NCI-H524 treated with DMSO at 0.1 percent for 48 hours (cell line): ENCODE results near the gene SCAMP5.
A peak's percentile ranks its signal among the peaks of the same experiment; 100 is the strongest.

ENCODE experiments used
- DNase-seq: peaks from one replicate; lab custom pipeline; 2025; lab: John Stamatoyannopoulos, UW

The SCAMP5 gene, protein sequence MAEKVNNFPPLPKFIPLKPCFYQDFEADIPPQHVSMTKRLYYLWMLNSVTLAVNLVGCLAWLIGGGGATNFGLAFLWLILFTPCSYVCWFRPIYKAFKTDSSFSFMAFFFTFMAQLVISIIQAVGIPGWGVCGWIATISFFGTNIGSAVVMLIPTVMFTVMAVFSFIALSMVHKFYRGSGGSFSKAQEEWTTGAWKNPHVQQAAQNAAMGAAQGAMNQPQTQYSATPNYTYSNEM

DNA sequence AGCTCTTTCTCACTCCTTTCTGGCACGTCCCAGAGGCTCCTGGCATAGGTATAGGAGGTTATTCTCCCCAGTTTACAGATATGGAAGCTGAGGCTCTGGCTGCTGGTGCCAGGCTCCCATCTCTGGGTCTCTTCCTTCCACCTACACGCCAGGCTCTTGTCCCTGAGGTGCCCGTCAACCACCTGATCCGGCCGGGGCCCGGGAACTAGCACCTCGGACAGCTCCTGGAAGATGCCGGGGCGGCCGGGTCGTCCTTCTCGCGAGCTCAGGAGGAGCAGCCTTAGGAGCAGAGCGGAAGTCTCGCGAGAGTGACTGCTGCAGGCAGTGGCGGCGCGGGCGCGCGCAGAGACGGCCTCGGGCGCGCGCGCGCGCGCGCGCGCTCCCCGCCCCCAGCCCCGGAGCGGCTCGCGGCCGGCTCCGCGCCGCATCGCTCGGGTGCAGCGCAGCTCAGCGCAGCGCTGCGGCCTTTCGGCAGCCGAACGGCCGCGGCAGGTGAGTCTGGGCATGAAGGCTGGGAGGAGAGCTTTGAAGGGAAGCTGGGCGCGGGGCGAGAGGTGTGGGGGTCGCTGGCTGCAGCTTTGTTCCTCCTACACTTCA lies at the start of gene SCAMP5:
TSS of gene SCAMP5 (plus strand) at position 382 of the 597 bp plus-strand sequence. CDS start 16,277 bp downstream, outside the sequence.
- DNase-seq = peak; percentile 87

DNA sequence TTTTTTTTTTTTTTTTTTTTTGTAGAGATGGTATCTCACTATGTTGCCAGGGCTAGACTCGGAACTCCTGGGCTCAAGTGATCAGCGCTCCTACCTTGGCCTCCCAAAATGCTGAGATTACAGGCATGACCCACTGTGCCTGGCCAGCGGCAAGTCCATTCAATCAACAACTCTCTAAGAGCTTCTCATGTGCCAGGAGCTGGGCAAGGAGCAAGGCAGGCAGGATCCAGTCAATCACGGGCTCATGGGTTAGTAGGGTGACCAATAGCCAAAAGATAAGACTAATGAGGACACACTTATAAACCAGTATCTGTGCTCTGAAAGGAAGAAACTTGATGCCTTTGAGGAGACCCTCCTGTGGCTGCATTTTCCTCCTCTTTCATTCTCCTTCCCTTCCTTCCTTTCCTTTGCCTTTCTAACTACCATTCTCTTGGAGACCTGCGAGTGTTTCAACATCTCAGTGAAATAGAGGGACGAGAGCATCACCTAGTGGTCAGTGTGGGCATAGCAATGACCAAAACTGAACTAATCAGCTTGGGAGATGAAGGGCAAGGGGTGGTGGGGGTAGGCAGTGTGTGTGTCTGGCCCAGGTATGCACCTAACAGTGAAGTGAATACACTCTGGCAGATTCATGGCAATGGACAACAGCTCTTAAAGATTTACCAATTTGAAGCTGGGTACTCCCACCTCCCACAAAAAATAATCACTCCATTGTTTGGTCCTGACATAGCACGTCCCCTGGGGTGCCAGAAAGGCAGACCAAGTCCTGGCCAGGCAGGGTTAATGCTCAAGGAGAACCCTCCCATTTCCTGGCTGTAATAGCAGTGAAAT lies 45.1 kb upstream of the SCAMP5 start:
- DNase-seq = no peak

DNA sequence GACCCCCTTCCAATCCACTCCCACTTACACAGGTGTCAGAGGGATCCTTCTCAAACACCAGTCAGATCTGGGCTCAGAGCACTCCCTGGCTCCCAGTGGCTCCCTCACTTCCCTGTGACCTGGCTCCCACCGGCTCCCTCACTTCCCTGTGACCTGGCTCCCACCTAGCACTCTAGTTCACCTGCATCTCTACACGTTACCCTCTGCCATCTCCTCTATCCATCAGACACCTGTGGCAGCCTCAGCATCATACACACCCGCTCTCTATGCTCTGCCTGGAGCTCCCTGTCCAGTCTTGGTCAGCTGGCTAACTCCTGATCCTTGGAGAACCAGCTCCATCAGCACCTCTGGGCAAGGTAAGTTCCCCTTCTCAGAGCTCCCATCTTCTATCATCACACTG lies 44.4 kb upstream of the SCAMP5 start:
- no peak for DNase-seq

DNA sequence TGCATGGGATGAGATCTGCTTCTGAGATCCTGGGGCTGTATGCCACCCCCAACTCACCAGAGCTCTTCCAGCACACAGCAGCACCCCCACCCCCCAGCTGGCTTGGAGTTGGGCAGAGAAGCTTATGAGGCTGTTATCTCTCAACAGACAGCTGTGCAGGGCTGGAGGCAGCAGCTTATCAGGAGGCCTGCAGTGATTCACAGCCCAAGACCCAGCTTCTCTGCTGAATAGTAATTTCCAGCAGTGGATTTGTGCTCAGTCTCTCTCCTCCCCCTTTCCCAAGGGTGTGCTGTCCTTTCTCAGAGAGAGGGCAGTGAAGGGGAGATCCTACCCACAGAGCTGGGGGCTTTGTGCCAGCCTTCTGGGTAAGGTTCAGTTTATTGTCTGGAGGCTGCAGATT lies 40.8 kb upstream of the SCAMP5 start:
- DNase-seq = no peak

DNA sequence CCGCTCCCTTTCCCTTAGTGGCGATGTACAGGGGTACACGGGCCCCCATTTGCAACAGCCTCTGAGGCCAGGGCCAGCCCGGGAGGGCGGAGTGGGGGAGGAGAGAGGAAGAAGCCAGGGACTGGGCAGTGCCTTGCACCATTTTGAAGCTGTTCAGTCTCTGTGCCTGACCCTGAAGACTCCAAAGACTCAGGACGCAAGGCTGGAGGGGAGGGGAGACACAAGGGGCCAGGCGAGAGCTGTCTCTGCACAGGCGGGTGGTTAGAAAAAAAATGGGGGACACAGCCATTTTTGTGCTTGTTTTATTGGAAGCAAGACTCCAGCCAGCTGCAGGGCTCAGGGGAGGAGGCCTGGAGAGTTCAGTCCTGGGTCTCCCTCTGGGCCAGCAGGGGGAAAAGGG lies 40.3 kb upstream of the SCAMP5 start:
- DNase-seq = no peak

DNA sequence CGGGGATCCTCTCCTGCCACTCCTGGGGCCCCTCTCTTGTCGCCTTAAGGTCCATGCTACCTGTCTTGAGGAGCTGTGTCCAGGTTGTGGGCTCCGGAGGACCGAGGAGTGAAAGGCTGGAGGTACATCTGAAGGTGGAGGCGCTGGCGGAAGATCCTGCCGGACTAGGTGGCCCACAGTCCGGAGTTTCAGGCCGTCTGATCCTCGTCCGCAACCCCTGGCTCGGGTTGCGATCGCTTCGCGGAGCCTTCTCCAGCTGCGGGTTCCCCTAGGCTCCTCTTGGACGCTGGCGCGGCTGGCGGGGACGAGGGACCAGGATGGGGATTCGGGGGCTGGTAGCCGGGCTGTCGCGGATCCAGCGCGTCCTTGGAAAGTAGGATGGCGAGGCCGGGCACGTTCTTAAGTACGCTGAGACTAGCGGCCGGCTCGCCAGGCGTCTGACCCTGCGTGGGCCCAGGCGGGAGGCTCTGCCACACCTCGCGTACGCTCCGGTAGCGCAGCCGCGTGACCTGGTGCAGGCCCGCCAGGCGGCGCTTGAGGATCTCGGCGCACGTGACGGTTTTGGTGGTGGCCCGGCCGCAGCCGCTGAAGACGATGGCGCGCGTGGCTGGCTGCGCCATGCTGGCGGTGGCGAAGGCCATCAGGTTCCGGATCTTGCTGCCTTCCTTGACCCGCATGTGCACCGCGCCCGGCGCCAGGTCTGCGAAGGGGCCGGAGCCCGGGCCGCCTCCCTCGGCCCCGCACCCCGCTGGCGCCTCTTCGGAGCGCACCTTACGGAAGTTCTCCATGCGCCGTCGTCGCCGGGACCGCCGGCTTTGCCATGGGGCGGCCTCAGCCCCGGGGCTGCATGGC lies 39.3 kb upstream of the SCAMP5 start:
- DNase-seq = no peak

DNA sequence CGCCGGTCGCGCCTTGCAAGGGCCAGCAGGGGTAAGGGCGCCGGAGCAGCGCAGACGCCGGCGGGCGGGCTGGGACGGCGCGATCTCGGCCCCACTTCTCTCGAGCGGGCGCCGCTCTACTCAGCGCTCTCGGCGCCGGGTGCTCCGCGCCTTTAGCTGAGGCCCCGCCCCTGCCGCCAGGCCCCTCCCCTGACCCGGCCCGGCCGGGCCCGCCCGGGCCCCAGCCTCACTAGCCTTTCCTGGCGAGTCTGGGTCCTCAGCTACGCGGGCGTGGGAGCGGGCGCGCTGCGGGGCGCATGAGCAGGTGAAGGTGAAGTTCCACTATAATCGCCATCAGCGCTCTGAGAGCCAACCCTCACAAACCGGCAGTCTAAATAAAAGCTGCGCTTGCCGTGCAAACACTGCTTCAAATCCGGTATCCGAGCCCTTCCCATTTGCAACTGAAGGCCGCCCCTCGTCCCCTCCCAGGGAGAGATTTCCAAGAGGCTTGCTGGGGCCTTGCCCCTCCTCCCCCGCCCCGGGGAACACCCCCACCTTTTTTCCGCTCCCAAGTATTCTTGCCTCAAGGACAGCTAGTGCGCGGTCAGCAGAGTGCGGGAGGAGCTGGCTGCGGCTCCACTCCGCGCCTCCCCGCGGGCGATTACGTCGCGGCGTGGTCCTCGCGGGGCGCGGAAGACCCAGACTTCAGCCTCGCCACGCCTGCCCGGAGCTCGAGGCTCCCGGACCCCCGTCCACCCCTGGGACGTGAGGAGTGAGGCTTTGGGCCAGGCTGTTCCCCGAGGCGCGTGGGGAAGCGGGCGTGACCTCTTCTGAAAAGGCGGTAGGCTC lies 38.5 kb upstream of the SCAMP5 start, which contains the start of gene RPP25:
TSS of gene RPP25 (minus strand) at position 125 of the 828 bp plus-strand sequence. CDS start 189 bp downstream, outside the sequence.
- DNase-seq = peak; percentile 51

DNA sequence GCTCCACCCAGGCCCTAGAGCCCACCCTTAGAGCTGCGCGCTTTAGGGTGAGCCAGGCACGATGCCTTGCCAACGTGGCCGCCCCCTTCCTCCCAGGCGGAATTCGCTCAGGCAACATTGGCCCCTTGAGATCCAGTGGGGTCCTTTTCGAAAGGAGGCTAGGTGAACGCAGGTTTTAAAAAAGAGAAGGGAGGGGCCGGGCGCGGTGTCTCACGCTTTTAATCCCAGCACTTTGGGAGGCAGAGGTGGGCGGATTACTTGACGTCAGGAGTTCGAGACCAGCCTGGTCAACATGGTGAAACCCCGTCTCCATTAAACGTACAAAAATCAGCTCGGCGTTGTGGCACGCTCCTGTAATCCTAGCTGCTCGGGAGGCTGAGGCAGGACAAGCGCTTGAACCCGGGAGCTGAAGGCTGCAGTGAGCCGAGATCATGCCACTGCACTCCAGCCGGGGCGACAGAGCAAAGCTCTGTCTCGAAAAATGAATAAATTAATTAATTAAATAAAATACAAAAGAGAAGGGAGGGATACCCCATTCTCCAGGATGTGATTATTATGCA lies 37.8 kb upstream of the SCAMP5 start:
- no peak for DNase-seq

DNA sequence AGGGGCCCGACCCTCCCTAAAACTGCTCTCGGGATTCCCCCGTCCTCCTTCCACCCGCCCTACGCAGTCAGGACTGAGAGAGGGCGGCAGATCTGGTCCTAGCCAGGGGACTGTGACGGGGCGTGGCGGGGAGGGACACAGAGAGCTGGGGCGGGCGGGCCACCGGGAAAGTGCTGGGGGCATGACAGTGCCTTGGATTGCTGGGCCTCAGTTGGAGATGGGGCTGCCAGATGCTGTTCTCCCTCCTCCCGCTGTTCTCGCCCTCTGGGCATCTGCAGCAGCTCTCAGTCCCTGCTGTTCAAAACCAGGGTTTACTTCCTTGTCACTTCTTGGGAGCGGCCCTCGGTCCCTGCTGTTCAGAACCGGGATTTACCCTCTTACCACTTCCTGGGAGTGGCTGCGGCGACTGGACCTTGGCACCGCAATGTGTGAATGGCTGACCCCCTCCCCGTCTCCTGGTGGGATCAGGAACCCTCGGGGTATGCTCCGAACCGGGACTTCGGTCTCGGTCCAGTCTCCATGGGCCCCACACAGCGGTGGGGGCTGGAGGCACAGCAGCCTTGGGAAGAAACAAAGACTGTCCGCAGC lies 36.9 kb upstream of the SCAMP5 start:
- DNase-seq = peak; percentile 89

DNA sequence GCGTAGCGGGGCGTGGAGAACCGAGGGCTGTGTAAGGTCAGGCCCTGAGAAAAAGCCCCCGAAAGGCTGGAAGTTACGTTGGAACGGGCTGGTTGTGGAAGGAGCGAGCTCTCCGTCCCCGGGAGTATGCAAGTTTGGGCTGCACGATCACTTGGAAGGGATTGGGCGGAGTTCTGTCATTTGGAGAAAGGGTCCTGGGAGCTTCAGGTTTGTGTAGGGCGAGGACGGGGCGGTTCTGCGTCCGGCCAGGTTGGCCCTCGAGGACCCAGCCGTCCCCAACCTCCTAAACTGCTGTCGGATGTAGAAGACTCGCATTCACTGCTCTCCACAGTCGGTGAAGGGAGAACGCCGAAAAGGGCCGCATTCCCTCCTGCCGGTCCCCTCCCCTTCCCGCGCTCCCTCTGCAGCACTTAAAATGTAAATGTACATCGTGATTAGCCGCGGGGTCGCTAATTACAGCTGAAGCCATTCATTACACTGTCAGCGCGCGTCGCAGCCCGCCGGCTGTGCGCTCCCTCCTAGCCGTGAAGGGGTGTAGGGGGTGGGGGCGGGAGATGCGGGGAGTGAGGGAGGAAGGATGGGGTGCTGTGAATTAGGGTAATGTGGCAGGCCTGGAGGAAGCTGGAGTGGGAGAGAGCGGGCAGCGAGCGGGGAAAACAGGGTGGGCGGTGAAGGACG lies 36.3 kb upstream of the SCAMP5 start:
- DNase-seq = no peak

DNA sequence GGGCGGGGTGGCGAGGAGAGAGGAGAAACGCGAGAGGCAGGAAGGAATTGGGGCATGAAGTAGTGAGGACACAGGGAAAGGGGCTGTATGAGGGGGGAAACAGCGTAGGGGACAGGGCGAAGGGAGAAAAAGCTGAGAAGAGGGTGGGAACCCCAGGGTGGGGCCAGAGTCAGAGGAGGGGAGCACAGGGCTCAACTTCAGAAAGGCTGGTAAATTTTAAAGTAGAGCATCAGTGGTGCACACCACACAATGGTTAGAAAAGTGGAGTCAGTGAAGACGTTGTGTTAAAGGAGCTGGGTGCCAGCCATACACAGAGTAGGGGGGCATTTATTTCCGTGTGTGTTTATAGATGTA lies 35.8 kb upstream of the SCAMP5 start:
- DNase-seq = no peak

DNA sequence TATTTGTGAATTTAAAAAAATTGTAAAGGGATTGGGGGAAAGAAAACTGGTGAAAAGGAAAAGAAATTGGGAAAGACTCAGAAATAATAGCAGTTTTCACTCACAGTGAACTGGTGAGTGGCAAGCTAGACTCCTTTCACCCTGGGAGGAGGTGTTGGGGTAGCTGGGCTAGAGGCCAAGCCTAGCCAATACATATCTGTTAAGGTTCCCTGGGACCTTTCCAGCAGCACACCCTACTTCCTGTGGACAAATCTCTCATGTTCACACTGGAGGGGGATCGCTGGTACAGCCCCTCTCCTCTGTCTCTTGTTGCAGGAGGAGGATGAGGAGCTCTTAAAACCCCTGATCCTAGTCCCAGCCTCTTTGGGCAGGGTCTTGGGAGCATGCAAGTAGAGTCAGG lies 35.1 kb upstream of the SCAMP5 start:
- no peak for DNase-seq

DNA sequence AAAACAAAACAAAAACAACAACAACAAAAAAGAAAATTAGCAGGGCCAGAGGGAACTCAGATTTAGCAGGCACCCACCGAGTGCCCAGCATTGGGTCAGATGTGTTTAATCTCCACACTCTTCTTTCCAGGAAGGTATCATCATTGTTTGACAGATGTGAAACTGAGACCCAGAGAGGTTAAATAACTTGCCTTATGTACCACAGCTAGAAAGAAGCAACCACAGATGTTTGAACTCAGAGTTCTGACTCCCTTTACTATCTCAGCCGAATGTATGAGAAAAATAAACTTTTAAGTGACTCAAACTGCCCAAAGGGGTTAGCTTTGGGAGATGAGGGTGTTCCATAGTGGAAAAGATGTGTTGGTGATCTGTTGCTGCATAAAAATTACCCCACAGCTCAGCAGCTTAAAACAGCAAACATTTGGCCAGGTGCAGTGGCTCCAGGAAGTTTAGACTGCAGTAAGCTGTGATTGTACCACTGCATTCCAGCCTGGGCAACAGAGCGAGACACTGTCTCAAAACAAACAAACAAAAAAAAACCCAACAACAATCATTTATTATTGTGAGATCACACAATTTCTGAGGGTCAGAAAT lies 34.3 kb upstream of the SCAMP5 start:
- DNase-seq = no peak

DNA sequence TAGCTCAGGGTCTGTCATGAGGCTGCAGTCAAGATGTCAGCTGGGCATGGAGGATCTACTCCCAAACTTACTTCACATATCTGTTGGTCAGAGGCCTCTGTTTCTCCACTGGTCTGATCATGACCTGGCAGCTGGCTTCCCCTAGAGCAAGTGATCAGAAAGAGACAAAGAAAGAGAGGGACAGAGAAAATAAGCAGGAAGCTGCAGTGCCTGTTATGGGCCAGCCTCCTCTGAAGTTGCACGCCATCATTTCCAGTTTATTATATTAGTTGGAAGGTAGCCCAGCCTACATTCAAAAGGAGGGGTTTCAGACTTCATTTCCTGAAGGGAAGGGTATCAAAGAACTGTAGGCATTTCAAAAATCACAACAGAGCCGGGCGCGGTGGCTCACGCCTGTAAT lies 33.7 kb upstream of the SCAMP5 start:
- no peak for DNase-seq

DNA sequence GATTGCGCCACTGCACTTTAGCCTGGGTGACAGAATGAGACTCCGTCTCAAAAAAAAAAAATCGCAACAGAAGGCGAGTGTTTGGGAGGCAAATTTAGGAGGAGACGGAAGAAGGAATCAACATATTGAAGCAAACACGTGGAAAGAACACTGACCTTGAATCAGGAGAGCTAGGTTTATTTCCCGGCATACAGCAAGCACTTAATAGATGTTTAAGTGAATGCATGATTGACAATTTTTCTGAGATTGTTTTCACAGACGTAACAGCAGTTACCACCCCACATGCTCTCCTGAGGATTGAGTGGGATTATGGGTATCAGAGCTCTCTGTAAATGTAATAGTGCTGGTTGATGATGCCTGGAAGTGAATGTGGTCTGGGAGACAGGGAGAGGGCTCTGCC lies 33.1 kb upstream of the SCAMP5 start:
- no peak for DNase-seq

DNA sequence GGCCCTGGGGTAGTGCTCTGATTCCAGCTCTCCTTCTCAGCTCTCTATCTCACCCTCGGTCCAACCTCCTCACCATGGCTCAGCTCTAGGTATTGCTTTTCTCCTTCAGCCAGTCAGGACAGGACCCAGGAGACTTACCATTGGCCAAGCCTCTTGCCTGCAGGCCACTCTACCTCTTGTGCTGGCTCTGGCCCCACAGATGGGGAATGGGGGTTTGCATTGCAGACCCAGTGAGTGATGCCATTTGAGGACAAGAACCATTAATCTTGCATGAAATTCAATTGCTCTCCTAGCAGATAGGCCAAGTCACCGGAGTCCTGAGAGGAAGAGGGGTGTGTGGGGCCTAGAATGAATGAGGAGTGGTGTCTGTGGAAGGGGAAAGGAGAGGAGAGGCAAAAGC lies 32.7 kb upstream of the SCAMP5 start:
- DNase-seq = no peak

DNA sequence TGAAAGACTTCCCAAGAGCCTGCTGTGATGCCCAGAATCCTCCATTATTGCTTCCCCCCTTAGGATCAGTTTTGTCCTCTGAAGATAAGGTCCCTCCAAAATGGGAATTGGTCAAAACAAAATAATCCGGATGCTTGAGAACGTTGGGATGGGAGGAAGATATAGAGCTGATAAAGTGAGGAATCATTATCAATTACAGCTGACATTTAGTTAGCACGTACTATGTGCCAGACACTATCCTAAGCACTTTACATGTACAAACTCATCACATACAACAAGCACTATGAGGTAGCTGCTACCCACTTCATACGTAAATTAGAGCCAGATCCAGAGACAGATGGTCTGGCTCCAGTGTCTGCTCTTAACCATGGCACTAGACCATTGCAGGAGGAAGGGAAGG lies 32.1 kb upstream of the SCAMP5 start:
- DNase-seq = no peak

DNA sequence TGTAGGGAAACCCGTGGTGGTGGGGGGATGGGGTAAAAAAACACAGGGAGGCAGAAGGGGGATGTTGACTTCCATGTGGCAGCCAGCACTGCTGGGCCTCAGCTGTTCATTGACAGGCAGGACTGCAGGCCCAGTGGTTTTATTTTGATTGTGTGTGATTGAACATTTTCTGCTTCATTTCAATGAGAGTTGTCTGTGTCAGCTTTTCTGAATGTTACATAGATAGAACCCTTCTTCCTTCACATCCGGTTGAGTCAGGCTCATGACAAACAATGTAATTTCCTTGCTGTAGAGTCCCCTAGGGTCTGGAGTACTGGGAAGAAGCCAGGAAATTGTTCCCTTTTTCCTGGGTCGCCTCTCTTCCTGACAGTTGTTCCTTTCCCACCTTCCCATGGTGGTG lies 30.6 kb upstream of the SCAMP5 start:
- no peak for DNase-seq

DNA sequence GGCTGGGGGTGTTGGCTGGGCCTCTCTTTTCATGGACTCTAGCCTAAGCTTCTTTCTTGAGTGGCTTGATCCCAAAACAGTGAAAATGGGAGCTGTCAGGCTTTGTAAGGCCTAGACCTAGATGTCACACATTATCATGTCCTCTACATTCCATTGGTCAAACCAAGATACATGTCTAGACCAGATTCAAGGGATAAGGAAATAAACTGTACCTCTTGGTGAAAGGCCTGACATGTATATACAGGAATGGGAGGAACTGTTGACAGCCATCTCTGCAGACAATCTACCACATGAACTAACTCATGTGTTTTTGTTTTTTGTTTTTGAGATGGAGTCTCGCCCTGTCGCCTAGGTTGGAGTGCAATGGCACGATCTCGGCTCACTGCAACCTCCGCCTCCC lies 27.7 kb upstream of the SCAMP5 start:
- DNase-seq = no peak

DNA sequence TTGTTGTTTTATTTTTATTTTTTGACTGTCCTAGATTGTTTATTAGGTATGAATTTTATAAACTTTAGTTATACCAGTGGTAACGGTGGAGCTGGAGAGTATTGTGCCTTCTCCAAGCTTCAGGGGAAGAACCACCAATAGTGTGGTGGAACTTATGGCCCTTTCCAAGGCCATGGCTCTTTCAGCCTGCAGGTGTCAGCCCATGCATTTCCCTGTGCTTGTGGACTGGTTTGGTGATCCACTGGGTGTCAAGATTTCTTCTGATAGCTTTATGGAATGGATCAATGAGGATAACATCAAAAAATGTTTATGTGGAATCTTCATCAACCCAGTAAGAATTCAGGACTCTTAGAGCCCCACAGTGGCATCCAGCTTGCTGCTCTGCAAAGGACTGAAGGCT lies 19.2 kb upstream of the SCAMP5 start:
- DNase-seq = no peak
